H1 (cell line): ENCODE measurements around the gene TEX35.

Source experiments
- CTCF ChIP-seq, 3 experiments: IDR thresholded peaks; 1 replicate in 2 of 3; 2 replicates in 1 of 3; pipeline versions ENCODE4 v1.5.1 to v1.6.1; 2011; ENCODE audit warnings: low read length in 3 of 3, mild to moderate bottlenecking in 3 of 3, inconsistent platforms in 2 of 3, low read depth in 1 of 3, moderate library complexity in 1 of 3; ENCODE audit not compliant: insufficient read depth in 1 of 3; ENCODE audit errors: control extremely low read depth in 1 of 3
- FOSL1 ChIP-seq: IDR thresholded peaks from 2 replicates; pipeline ENCODE4 v1.6.1; 2011; ENCODE audit warnings: mild to moderate bottlenecking, low read depth, low read length, moderate library complexity; ENCODE audit not compliant: insufficient read depth
- MAFK ChIP-seq: IDR thresholded peaks from 2 replicates; pipeline ENCODE4 v1.6.1; 2012; ENCODE audit warnings: low read depth, mild to moderate bottlenecking, improper control_type of control experiment, low read length
- POLR2A ChIP-seq, 2 experiments: IDR thresholded peaks; 1 replicate in 1 of 2; 2 replicates in 1 of 2; pipeline ENCODE4 v1.6.1; 2011; ENCODE audit warnings: low read depth in 2 of 2, low read length in 2 of 2, mild to moderate bottlenecking in 2 of 2; ENCODE audit errors: control extremely low read depth in 1 of 2

GRCh38 chr1:178492341-178492740, 20.6 kb upstream of the TEX35 start:
- TF ChIP-seq FOSL1 (no peak), POLR2A (IDR thresholded peaks at IDR 0.05; ENCODE audit: control extremely low read depth in 1 of 2, low read depth in 2 of 2, low read length in 2 of 2) (no peak), MAFK (no peak), CTCF (IDR thresholded peaks at IDR 0.05; ENCODE audit: control extremely low read depth in 1 of 3, insufficient read depth in 1 of 3, low read depth in 1 of 3, low read length in 3 of 3) (no peak)
